HUDEP-2 (cell line): ENCODE results near the gene PCDH1.
A peak's percentile ranks its signal among the peaks of the same experiment; 100 is the strongest.
"Not testable (repeated sequence)": the region's sequence is repeated elsewhere in the genome, so short reads cannot be mapped to it uniquely, and the experiment has no call there.

Source experiments
- DNase-seq, 76 experiments: peaks; one replicate each; lab custom pipeline; 2025; ENCODE audit not compliant: unreplicated experiment in 76 of 76; lab: John Stamatoyannopoulos, UW

The PCDH1 gene

GRCh38 chr5:141902015-141902814 lies 24.0 kb upstream of the PCDH1 start:
- peak in 10 of 76 experiments; percentile 1 to 36 (median 7) for DNase-seq

GRCh38 chr5:141898448-141899049 lies 20.3 kb upstream of the PCDH1 start:
- DNase-seq, result no peak

GRCh38 chr5:141897425-141897824 lies 19.2 kb upstream of the PCDH1 start:
- no peak for DNase-seq

- not testable (repeated sequence) for DNase-seq
These were observed 12.2 kb upstream of the PCDH1 start for GRCh38 chr5:141890429-141890828.

- peak in 1 of 76 experiments; percentile 13 for DNase-seq
These were observed 11.2 kb upstream of the PCDH1 start for GRCh38 chr5:141889282-141889871.

- no peak for DNase-seq
These were observed 5.7 kb upstream of the PCDH1 start for GRCh38 chr5:141883892-141884318.

GRCh38 chr5:141883184-141883891 lies 5.1 kb upstream of the PCDH1 start:
- DNase-seq, result peak in 9 of 76 experiments; percentile 4 to 28 (median 15)

GRCh38 chr5:141882594-141883183 lies 4.5 kb upstream of the PCDH1 start:
- no peak for DNase-seq

GRCh38 chr5:141881886-141882285 lies 3.7 kb upstream of the PCDH1 start:
- no peak for DNase-seq

- DNase-seq, result no peak
These were observed 3.0 kb upstream of the PCDH1 start for GRCh38 chr5:141880961-141881801.

GRCh38 chr5:141879941-141880738 lies 1.9 kb upstream of the PCDH1 start:
- no peak for DNase-seq

- DNase-seq, result no peak
These were observed 1.2 kb upstream of the PCDH1 start for GRCh38 chr5:141879426-141879759.

- peak in 73 of 76 experiments; percentile 35 to 87 (median 73) for DNase-seq
These were observed 658 bp upstream of the PCDH1 start for GRCh38 chr5:141878711-141879425.

GRCh38 chr5:141877356-141878185 lies 639 bp downstream of the PCDH1 start:
- peak in 2 of 76 experiments; percentile 6 to 8 for DNase-seq

GRCh38 chr5:141876628-141877355 lies 1.4 kb downstream of the PCDH1 start:
- peak in 2 of 76 experiments; percentile 5 to 16 for DNase-seq

- DNase-seq, result peak in 58 of 76 experiments; percentile 2 to 70 (median 49)
These were observed 2.2 kb downstream of the PCDH1 start for GRCh38 chr5:141875795-141876627.
